A673 (cell line): ENCODE results near the gene ADAMTS14. TPM values are rescaled to one million over a fixed set of nuclear protein-coding genes. Genes with fewer than 3 reads are reported as not detected.
"Not testable (repeated sequence)": the region's sequence is repeated elsewhere in the genome, so short reads cannot be mapped to it uniquely, and the experiment has no call there.

Experiments
- BruUV-seq: library from RNA; stranded (reverse); fragments of 400-500 nt; replicated peaks from 2 replicates; lab custom pipeline; 2021; lab: Mats Ljungman, UMichigan
- CTCF ChIA-PET: fragments of 300-600 bp; sonication (Branson Sonifier 250); formaldehyde crosslinking; loops from one replicate; lab custom pipeline; 2022; ENCODE audit warnings: antibody characterized with exemption; lab: Charles Lee
- POLR2A ChIA-PET: fragments of 300-600 bp; sonication (Branson Sonifier 250); formaldehyde crosslinking; loops from one replicate; lab custom pipeline; 2022; ENCODE audit warnings: antibody characterized with exemption; ENCODE audit not compliant: low non-redundant PET; lab: Charles Lee
- DNase-seq: peaks from one replicate; pipeline ENCODE4 v3.0.0-alpha.2; 2015; ENCODE audit warnings: low spot score
- H3K27ac ChIP-seq: fragments of 200-600 bp; sonication (generic); 2 replicates; pipeline ENCODE4 v1.5.1; 2016; ENCODE audit warnings: mixed run types, low read depth, mild to moderate bottlenecking, mixed read lengths, antibody characterized with exemption, low read length; ENCODE audit not compliant: poor library complexity, severe bottlenecking
- H3K27me3 ChIP-seq: fragments of 200-600 bp; sonication (generic); replicated peaks from 2 replicates; pipeline ENCODE4 v1.6.1; 2017; ENCODE audit warnings: mixed run types, low read depth, mild to moderate bottlenecking, mixed read lengths, antibody characterized with exemption, low read length; ENCODE audit not compliant: insufficient read depth, poor library complexity
- H3K36me3 ChIP-seq: fragments of 200-600 bp; sonication (generic); 2 replicates; pipeline ENCODE4 v1.6.1; 2016; ENCODE audit warnings: mixed run types, mild to moderate bottlenecking, mixed read lengths, antibody characterized with exemption, low read length; ENCODE audit not compliant: insufficient read depth, poor library complexity, severe bottlenecking
- H3K4me1 ChIP-seq: fragments of 200-600 bp; sonication (generic); 2 replicates; pipeline ENCODE4 v1.6.1; 2017; ENCODE audit warnings: mixed run types, mild to moderate bottlenecking, mixed read lengths, antibody characterized with exemption, low read length; ENCODE audit not compliant: insufficient read depth, poor library complexity, severe bottlenecking
- H3K4me3 ChIP-seq: fragments of 200-600 bp; sonication (generic); 2 replicates; pipeline ENCODE4 v1.5.1; 2016; ENCODE audit warnings: low read depth, mixed run types, mild to moderate bottlenecking, mixed read lengths, low read length; ENCODE audit not compliant: poor library complexity, severe bottlenecking
- H3K9me3 ChIP-seq: fragments of 200-600 bp; sonication (generic); 2 replicates; pipeline ENCODE4 v1.6.1; 2016; ENCODE audit warnings: mixed run types, low read depth, mild to moderate bottlenecking, mixed read lengths, antibody characterized with exemption, low read length; ENCODE audit not compliant: poor library complexity, severe bottlenecking
- EZH2 ChIP-seq: fragments of 200-600 bp; sonication (generic); IDR thresholded peaks from 2 replicates; pipeline ENCODE4 v1.6.1; 2017; ENCODE audit warnings: borderline replicate concordance, low read depth, mild to moderate bottlenecking, mixed read lengths, antibody characterized with exemption, low read length; ENCODE audit not compliant: poor library complexity, severe bottlenecking
- intact Hi-C: fragments of 100-400 bp; cut with micrococcal nuclease; formaldehyde crosslinking; loops from one replicate; pipeline ENCODE4 v1.10.0; 2022; ENCODE audit not compliant: unreplicated experiment
- total RNA-seq: library from RNA; stranded (reverse); gene quantifications from 2 replicates; pipeline ENCODE4 v1.2.3, GENCODE V29; 2021
- TF ChIP-seq, protein P1 (sequence below): fragments of 300-800, 200-600 bp; sonication (generic); conservative IDR thresholded peaks from 2 replicates; pipeline ENCODE4 v1.5.1; 2017; ENCODE audit warnings: low read depth, mild to moderate bottlenecking, antibody characterized with exemption, low read length, moderate library complexity, mixed read lengths

Gene ADAMTS14
- total RNA-seq, 1 experiment from 2014 or later, result 0.21 TPM

DNA sequence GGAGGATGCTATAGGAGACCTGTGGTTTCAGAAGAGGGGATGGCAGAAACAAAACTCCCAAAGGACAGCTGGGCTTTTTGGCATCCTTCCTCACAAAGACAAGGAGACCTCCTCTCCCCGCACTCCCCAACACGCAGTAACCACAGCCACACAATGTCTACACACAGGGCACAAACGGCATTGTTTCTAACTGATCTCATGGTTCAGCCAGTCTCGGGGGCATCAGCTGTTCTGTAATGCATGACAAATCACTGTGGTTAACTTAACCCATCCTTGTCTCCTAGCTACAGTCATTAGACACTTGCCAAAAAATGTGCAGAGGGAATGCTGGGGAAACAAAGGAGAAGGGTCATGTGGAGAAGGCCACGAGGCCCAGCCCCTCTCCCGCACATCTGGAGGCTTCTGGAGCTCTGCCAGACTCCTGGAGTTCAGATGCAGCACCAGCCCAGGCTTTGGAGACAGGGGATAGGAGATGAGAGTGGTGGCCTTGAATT is 7.6 kb upstream of the ADAMTS14 start:
- Histone ChIP-seq H3K9me3 (no peaks in the 10 kb centered on the region), H3K27ac (no peak overlapping the region), H3K4me1 (peaks cover 5% of the 10 kb centered on the region), H3K27me3 (no peaks in the 10 kb centered on the region), H3K4me3 (no peak overlapping the region), H3K36me3 (no peaks in the 10 kb centered on the region)
- intact Hi-C loops, result no loop called here
- CTCF ChIA-PET, result interaction anchor here (0.8 kb wide), 1 partner anchor 41 kb away, joined by 3 read pairs; no protein-coding TSS in a partner anchor
- no TSS peak for BruUV-seq
- no peak for TF ChIP-seq EZH2
- TF ChIP-seq, protein P1, sequence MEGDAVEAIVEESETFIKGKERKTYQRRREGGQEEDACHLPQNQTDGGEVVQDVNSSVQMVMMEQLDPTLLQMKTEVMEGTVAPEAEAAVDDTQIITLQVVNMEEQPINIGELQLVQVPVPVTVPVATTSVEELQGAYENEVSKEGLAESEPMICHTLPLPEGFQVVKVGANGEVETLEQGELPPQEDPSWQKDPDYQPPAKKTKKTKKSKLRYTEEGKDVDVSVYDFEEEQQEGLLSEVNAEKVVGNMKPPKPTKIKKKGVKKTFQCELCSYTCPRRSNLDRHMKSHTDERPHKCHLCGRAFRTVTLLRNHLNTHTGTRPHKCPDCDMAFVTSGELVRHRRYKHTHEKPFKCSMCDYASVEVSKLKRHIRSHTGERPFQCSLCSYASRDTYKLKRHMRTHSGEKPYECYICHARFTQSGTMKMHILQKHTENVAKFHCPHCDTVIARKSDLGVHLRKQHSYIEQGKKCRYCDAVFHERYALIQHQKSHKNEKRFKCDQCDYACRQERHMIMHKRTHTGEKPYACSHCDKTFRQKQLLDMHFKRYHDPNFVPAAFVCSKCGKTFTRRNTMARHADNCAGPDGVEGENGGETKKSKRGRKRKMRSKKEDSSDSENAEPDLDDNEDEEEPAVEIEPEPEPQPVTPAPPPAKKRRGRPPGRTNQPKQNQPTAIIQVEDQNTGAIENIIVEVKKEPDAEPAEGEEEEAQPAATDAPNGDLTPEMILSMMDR, result no peak
- POLR2A ChIA-PET, result no interaction called here
- peak; percentile 80 for DNase-seq

DNA sequence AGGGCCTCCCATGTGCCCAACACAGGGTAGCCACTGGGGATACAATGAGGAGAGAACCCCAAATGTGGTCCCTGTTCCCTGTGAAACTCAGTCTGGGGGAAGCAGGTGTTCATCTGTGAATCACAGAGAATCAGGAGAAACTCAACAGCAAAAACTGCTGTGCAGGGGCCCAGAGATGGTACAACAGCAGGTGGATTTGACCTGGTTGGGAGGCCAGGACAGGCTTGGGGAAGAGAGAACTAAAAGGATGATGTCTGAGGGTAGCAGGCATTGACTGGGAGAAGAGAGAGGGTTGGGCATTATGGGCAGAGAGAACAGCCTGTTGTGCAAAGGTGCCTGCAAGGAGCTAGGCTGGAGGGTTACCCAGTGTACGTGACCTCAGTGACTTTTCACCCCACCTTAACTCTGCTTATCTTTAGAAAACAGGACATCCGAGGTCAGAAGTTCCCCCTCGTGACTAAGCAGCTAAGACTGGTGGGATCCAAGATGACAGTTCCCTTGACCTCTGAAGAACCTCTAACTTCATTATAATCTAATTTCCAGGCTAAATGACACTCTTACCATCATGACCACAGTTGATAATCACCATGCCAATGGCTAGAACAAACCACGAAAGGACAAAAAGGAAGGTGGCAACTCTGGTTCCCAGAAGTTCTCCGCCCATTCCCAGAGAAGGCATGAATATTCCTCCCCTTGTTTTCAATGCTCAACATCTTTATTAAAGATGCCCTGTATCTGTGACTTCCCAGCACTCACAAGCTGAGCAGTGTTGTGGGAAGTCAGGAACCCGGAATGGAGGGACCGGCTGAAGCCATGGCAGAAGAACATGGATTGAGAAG is 5.1 kb upstream of the ADAMTS14 start:
- ChIA-PET CTCF (no interaction called here), POLR2A (no interaction called here)
- H3K27ac ChIP-seq, result no peak overlapping the region
- DNase-seq, result no peak
- H3K4me3 ChIP-seq, result no peak overlapping the region
- BruUV-seq, result no TSS peak
- intact Hi-C loops, result no loop called here
- peaks cover 10% of the 10 kb centered on the region for H3K27me3 ChIP-seq
- TF ChIP-seq, protein P1, result no peak
- no peak for TF ChIP-seq EZH2
- peaks cover 5% of the 10 kb centered on the region for H3K4me1 ChIP-seq
- no peaks in the 10 kb centered on the region for H3K36me3 ChIP-seq
- no peaks in the 10 kb centered on the region for H3K9me3 ChIP-seq

DNA sequence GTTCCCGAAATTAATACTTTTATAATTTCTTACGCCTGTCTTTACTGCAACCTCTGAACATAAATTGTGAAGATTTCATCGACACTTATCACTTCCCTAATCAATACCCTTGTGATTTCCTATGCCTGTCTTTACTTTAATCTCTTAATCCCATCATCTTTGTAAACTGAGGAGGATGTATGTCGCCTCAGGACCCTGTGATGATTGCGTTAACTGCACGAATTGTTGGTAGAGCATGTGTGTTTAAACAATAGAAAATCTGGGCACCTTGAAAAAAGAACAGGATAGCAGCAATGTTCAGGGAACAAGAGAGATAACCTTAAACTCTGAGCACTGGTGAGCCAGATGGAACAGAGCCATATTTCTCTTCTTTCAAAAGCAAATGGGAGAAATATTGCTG is 4.5 kb upstream of the ADAMTS14 start:
- POLR2A ChIA-PET, CTCF ChIA-PET: not testable (repeated sequence)

More for the DNA sequence above, 4.5 kb upstream of the ADAMTS14 start:
- H3K9me3 ChIP-seq, H3K4me3 ChIP-seq, BruUV-seq, DNase-seq, H3K36me3 ChIP-seq, intact Hi-C loops, H3K4me1 ChIP-seq, H3K27ac ChIP-seq: not testable (repeated sequence)
- H3K27me3 ChIP-seq, result peaks cover 10% of the 10 kb centered on the region
